ENCODE data around the gene GSDMA.

GSDMA gene

GRCh38 chr17:39965017-39965699 lies 2.4 kb downstream of the GSDMA start:
- Histone ChIP-seq H3K27ac (ENCODE audit: extremely low read depth, low read depth, low read length) (no peak overlapping the region), H3K9me3 (ENCODE audit: control insufficient read depth, insufficient read depth, low read depth, low read length) (no peaks in the 10 kb centered on the region), H3K36me3 (ENCODE audit: control insufficient read depth in 2 of 2, insufficient read depth in 1 of 2, low read length in 2 of 2) (no peaks in the 10 kb centered on the region), H3K4me3 (ENCODE audit: low read depth, low read length) (no peak overlapping the region), H3K4me1 (ENCODE audit: control insufficient read depth, insufficient read depth, low read length) (no peaks in the 10 kb centered on the region; the same call in 1 of the 2 replicates)
- POLR2A ChIA-PET: interaction anchor here (0.7 to 0.8 kb wide), 2 partner anchors 15 to 135 kb away, joined by 3 to 4 read pairs; partner anchors contain the start of genes NR1D1 and PSMD3
- CTCF ChIA-PET: interaction anchor here (0.5 to 1.3 kb wide), 5 partner anchors 14 to 312 kb away, joined by 3 to 6 read pairs (median 4); no protein-coding TSS in a partner anchor
- TF ChIP-seq ZNF510 (tag by site-specific recombination; IDR thresholded peaks at IDR 0.05; ENCODE audit: insufficient replicate concordance) (no peak), ZNF121 (tag by site-specific recombination; IDR thresholded peaks at IDR 0.05) (0 out of 2 replicates have a peak, but pooled peaks have one; percentile 23), ZNF366 (tag by site-specific recombination; conservative IDR thresholded peaks at IDR 0.05) (peak; percentile 65)

GRCh38 chr17:39966771-39967170 lies 4.0 kb downstream of the GSDMA start:
- no peak overlapping the region for H3K4me3 ChIP-seq (ENCODE audit: low read depth, low read length)
- no peak for TF ChIP-seq ZNF362 (tag by site-specific recombination; IDR thresholded peaks at IDR 0.05)
- ChIA-PET POLR2A (no interaction called here), CTCF (interaction anchor here (0.5 to 0.8 kb wide), 2 partner anchors 13 to 15 kb away, joined by 3 to 4 read pairs; no protein-coding TSS in a partner anchor)
- no peaks in the 10 kb centered on the region for H3K9me3 ChIP-seq (ENCODE audit: control insufficient read depth, insufficient read depth, low read depth, low read length)
- H3K4me1 ChIP-seq (ENCODE audit: control insufficient read depth, insufficient read depth, low read length): no peaks in the 10 kb centered on the region
- H3K27ac ChIP-seq (ENCODE audit: extremely low read depth, low read depth, low read length): no peak overlapping the region
- no peaks in the 10 kb centered on the region for H3K36me3 ChIP-seq (ENCODE audit: control insufficient read depth in 2 of 2, insufficient read depth in 1 of 2, low read length in 2 of 2)

GRCh38 chr17:39968761-39969160 lies 6.0 kb downstream of the GSDMA start:
- CTCF ChIA-PET: interaction anchor here (0.6 to 4.0 kb wide), 4 partner anchors 10 to 353 kb away, joined by 3 to 30 read pairs (median 4); partner anchors contain the start of gene PSMD3
- Histone ChIP-seq H3K36me3 (ENCODE audit: control insufficient read depth in 2 of 2, insufficient read depth in 1 of 2, low read length in 2 of 2) (no peaks in the 10 kb centered on the region), H3K4me3 (ENCODE audit: low read depth, low read length) (no peak overlapping the region), H3K27ac (ENCODE audit: extremely low read depth, low read depth, low read length) (no peak overlapping the region), H3K4me1 (ENCODE audit: control insufficient read depth, insufficient read depth, low read length) (no peaks in the 10 kb centered on the region), H3K9me3 (ENCODE audit: control insufficient read depth, insufficient read depth, low read depth, low read length) (no peaks in the 10 kb centered on the region)
- no peak for TF ChIP-seq ZNF510 (tag by site-specific recombination; IDR thresholded peaks at IDR 0.05; ENCODE audit: insufficient replicate concordance)
- no peak for TF ChIP-seq ZNF112 (tag by site-specific recombination; IDR thresholded peaks at IDR 0.05)
- no peak for TF ChIP-seq ELK4 (IDR thresholded peaks at IDR 0.05; ENCODE audit: borderline replicate concordance, low read depth, low read length)
- no peak for TF ChIP-seq ZNF654 (tag by site-specific recombination; IDR thresholded peaks at IDR 0.05; ENCODE audit: low read depth)
- no peak for TF ChIP-seq ZNF239 (tag by site-specific recombination; IDR thresholded peaks at IDR 0.05)
- TF ChIP-seq ZNF223 (tag by site-specific recombination; IDR thresholded peaks at IDR 0.05): no peak
- no peak for TF ChIP-seq ZNF792 (tag by site-specific recombination; IDR thresholded peaks at IDR 0.05)
- TF ChIP-seq ZNF513 (tag by site-specific recombination; IDR thresholded peaks at IDR 0.05): no peak
- no peak for TF ChIP-seq ZEB2 (tag by site-specific recombination; IDR thresholded peaks at IDR 0.05)
- TF ChIP-seq ZNF558 (tag by site-specific recombination; IDR thresholded peaks at IDR 0.05): no peak
- TF ChIP-seq ZNF211 (tag by site-specific recombination; IDR thresholded peaks at IDR 0.05; ENCODE audit: low read depth): no peak
- TF ChIP-seq ZNF19 (tag by site-specific recombination; IDR thresholded peaks at IDR 0.05; ENCODE audit: low read depth): no peak
- TF ChIP-seq ZNF248 (tag by site-specific recombination; IDR thresholded peaks at IDR 0.05): no peak
- POLR2A ChIA-PET: interaction anchor here (0.6 kb wide), 2 partner anchors 16 to 73 kb away, joined by 3 read pairs; no protein-coding TSS in a partner anchor
